SK-N-SH (cell line): Measurements from ENCODE around the gene ARTN.

ENCODE experiments used
- EP300 ChIP-seq, 2 experiments: IDR thresholded peaks; 2 replicates each; pipeline versions ENCODE4 v1.4.0 to v1.6.1; 2012; ENCODE audit warnings: borderline replicate concordance in 1 of 2, low read depth in 1 of 2, low read length in 1 of 2
- EZH2phosphoT487 ChIP-seq: fragments of 200-600 bp; sonication (generic); IDR thresholded peaks from 2 replicates; pipeline ENCODE4 v1.6.1; 2017; ENCODE audit warnings: low read depth, mixed run types, mild to moderate bottlenecking, antibody characterized with exemption, moderate library complexity, borderline replicate concordance
- MXI1 ChIP-seq: IDR thresholded peaks from 2 replicates; pipeline ENCODE4 v1.6.1; 2012; ENCODE audit warnings: mild to moderate bottlenecking, low read depth, low read length, improper control_type of control experiment
- POLR2AphosphoS5 ChIP-seq: IDR thresholded peaks from 2 replicates; pipeline ENCODE4 v1.6.1; 2012; ENCODE audit warnings: low read depth, low read length
- RCOR1 ChIP-seq: fragments of 150-350 bp; IDR thresholded peaks from 2 replicates; pipeline ENCODE4 v1.6.1; 2017; ENCODE audit warnings: antibody characterized with exemption, low read length
- TF ChIP-seq, protein P1 (sequence below): fragments of 200-600 bp; sonication (generic); IDR thresholded peaks from 2 replicates; pipeline ENCODE4 v1.6.1; 2017; ENCODE audit warnings: antibody characterized with exemption, mild to moderate bottlenecking, moderate library complexity
- TF ChIP-seq, protein P2 (sequence below): IDR thresholded peaks from 2 replicates; pipeline ENCODE4; 2012
- TF ChIP-seq, protein P3 (sequence below): IDR thresholded peaks from 2 replicates; pipeline ENCODE4 v1.6.1; 2012; ENCODE audit warnings: mild to moderate bottlenecking, low read depth, low read length, moderate library complexity
- TF ChIP-seq, protein P4 (sequence below): fragments of 150-350 bp; IDR thresholded peaks from 2 replicates; pipeline ENCODE4 v1.6.1; 2017; ENCODE audit warnings: antibody characterized with exemption, low read length, low read depth, borderline replicate concordance

DNA sequence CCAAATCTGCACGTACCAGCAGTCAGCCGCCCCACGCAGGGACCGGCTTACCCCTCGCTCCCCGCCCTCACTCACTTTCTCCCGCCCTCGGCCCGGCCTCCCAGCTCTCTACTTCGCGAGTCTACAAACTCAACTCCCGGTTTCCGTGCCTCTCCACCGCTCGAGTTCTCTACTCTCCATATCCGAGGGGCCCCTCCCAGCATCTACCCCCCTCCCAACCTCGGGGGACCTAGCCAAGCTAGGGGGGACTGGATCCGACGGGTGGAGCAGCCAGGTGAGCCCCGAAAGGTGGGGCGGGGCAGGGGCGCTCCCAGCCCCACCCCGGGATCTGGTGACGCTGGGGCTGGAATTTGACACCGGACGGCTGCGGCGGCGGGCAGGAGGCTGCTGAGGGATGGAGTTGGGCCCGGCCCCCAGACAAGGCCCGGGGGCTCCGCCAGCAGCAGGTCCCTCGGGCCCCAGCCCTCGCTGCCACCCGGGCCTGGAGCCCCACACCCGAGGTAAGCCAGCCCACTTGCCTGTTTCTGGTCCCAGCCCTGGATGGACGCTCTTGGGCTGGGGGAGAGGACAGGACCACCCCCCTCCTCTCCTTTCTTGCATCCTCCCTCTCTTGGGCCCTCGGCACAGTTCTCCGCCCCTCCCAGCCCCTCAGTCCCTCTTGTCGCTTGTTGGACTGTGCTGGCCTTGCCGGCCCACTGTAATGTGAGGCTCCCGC lies at the start of gene ARTN:
- TF ChIP-seq, protein P1, sequence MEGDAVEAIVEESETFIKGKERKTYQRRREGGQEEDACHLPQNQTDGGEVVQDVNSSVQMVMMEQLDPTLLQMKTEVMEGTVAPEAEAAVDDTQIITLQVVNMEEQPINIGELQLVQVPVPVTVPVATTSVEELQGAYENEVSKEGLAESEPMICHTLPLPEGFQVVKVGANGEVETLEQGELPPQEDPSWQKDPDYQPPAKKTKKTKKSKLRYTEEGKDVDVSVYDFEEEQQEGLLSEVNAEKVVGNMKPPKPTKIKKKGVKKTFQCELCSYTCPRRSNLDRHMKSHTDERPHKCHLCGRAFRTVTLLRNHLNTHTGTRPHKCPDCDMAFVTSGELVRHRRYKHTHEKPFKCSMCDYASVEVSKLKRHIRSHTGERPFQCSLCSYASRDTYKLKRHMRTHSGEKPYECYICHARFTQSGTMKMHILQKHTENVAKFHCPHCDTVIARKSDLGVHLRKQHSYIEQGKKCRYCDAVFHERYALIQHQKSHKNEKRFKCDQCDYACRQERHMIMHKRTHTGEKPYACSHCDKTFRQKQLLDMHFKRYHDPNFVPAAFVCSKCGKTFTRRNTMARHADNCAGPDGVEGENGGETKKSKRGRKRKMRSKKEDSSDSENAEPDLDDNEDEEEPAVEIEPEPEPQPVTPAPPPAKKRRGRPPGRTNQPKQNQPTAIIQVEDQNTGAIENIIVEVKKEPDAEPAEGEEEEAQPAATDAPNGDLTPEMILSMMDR = no peak
- TF ChIP-seq, protein P2, sequence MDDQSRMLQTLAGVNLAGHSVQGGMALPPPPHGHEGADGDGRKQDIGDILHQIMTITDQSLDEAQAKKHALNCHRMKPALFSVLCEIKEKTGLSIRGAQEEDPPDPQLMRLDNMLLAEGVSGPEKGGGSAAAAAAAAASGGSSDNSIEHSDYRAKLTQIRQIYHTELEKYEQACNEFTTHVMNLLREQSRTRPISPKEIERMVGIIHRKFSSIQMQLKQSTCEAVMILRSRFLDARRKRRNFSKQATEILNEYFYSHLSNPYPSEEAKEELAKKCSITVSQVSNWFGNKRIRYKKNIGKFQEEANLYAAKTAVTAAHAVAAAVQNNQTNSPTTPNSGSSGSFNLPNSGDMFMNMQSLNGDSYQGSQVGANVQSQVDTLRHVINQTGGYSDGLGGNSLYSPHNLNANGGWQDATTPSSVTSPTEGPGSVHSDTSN = no peak
- TF ChIP-seq POLR2AphosphoS5 (no peak), MXI1 (no peak), EP300 (IDR thresholded peaks at IDR 0.05; ENCODE audit: borderline replicate concordance in 1 of 2, low read depth in 1 of 2, low read length in 1 of 2) (no peak), EZH2phosphoT487 (no peak), RCOR1 (no peak)
- TF ChIP-seq, protein P3, sequence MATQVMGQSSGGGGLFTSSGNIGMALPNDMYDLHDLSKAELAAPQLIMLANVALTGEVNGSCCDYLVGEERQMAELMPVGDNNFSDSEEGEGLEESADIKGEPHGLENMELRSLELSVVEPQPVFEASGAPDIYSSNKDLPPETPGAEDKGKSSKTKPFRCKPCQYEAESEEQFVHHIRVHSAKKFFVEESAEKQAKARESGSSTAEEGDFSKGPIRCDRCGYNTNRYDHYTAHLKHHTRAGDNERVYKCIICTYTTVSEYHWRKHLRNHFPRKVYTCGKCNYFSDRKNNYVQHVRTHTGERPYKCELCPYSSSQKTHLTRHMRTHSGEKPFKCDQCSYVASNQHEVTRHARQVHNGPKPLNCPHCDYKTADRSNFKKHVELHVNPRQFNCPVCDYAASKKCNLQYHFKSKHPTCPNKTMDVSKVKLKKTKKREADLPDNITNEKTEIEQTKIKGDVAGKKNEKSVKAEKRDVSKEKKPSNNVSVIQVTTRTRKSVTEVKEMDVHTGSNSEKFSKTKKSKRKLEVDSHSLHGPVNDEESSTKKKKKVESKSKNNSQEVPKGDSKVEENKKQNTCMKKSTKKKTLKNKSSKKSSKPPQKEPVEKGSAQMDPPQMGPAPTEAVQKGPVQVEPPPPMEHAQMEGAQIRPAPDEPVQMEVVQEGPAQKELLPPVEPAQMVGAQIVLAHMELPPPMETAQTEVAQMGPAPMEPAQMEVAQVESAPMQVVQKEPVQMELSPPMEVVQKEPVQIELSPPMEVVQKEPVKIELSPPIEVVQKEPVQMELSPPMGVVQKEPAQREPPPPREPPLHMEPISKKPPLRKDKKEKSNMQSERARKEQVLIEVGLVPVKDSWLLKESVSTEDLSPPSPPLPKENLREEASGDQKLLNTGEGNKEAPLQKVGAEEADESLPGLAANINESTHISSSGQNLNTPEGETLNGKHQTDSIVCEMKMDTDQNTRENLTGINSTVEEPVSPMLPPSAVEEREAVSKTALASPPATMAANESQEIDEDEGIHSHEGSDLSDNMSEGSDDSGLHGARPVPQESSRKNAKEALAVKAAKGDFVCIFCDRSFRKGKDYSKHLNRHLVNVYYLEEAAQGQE = no peak
- TF ChIP-seq, protein P4, sequence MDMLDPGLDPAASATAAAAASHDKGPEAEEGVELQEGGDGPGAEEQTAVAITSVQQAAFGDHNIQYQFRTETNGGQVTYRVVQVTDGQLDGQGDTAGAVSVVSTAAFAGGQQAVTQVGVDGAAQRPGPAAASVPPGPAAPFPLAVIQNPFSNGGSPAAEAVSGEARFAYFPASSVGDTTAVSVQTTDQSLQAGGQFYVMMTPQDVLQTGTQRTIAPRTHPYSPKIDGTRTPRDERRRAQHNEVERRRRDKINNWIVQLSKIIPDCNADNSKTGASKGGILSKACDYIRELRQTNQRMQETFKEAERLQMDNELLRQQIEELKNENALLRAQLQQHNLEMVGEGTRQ = no peak
